GM23248 (cell line): ENCODE results near the gene KCNG2. TPM values are rescaled to one million over a fixed set of nuclear protein-coding genes. Genes with fewer than 3 reads are reported as not detected.

ENCODE experiments used
- DNase-seq: peaks from one replicate; pipeline ENCODE4 v3.0.0-alpha.2; 2015
- H2AFZ ChIP-seq: fragments of 200-600 bp; sonication (generic); 2 replicates; pipeline ENCODE4 v1.6.1; 2016; ENCODE audit warnings: antibody characterized with exemption
- H3F3A ChIP-seq: fragments of 200-600 bp; sonication (generic); 2 replicates; pipeline ENCODE4 v1.6.1; 2016; ENCODE audit warnings: mild to moderate bottlenecking, antibody characterized with exemption, mixed run types; ENCODE audit not compliant: insufficient read depth
- H3K27ac ChIP-seq: fragments of 200-600 bp; sonication (generic); 2 replicates; pipeline ENCODE4 v1.5.1; 2016; ENCODE audit warnings: mild to moderate bottlenecking
- H3K27me3 ChIP-seq: fragments of 200-600 bp; sonication (generic); replicated peaks from 2 replicates; pipeline ENCODE4 v1.6.1; 2016; ENCODE audit warnings: mild to moderate bottlenecking; ENCODE audit not compliant: insufficient read depth
- H3K36me3 ChIP-seq: fragments of 200-600 bp; sonication (generic); 2 replicates; pipeline ENCODE4 v1.6.1; 2016; ENCODE audit warnings: low read depth, mild to moderate bottlenecking
- H3K4me1 ChIP-seq: fragments of 200-600 bp; sonication (generic); 2 replicates; pipeline ENCODE4 v1.6.1; 2016; ENCODE audit warnings: mild to moderate bottlenecking; ENCODE audit not compliant: insufficient read depth
- H3K4me2 ChIP-seq: fragments of 200-600 bp; sonication (generic); one replicate; pipeline ENCODE4 v1.6.1; 2016; ENCODE audit warnings: mild to moderate bottlenecking; ENCODE audit not compliant: unreplicated experiment
- H3K4me3 ChIP-seq: fragments of 200-600 bp; sonication (generic); 2 replicates; pipeline ENCODE4 v1.5.1; 2016; ENCODE audit warnings: mild to moderate bottlenecking
- H3K79me2 ChIP-seq: fragments of 200-600 bp; sonication (generic); 2 replicates; pipeline ENCODE4 v1.6.1; 2016; ENCODE audit warnings: mild to moderate bottlenecking; ENCODE audit not compliant: insufficient read depth
- H3K9ac ChIP-seq: fragments of 200-600 bp; sonication (generic); 2 replicates; pipeline ENCODE4 v1.6.1; 2016; ENCODE audit warnings: mild to moderate bottlenecking
- H3K9me2 ChIP-seq: fragments of 200-600 bp; sonication (generic); 2 replicates; pipeline ENCODE4 v1.6.1; 2016; ENCODE audit warnings: mixed run types, mild to moderate bottlenecking, moderate library complexity; ENCODE audit not compliant: insufficient read depth
- H3K9me3 ChIP-seq: fragments of 200-600 bp; sonication (generic); one replicate; pipeline ENCODE4 v1.6.1; 2017; ENCODE audit warnings: low read depth
- H4K20me1 ChIP-seq: fragments of 200-600 bp; sonication (generic); 2 replicates; pipeline ENCODE4 v1.6.0; 2016; ENCODE audit not compliant: insufficient read depth
- EZH2 ChIP-seq: fragments of 200-600 bp; sonication (generic); IDR thresholded peaks from 2 replicates; pipeline ENCODE4 v1.6.1; 2018; ENCODE audit warnings: antibody characterized with exemption, mild to moderate bottlenecking; ENCODE audit not compliant: insufficient read depth, poor library complexity, severe bottlenecking
- EZH2phosphoT487 ChIP-seq: fragments of 200-600 bp; sonication (generic); IDR thresholded peaks from 2 replicates; pipeline ENCODE4 v1.6.1; 2018; ENCODE audit warnings: antibody characterized with exemption, moderate library complexity, mild to moderate bottlenecking, low read depth; ENCODE audit not compliant: insufficient read depth
- WGBS, 2 experiments: methylation state at CpG; one replicate each; pipeline ENCODE4 v1.1.6; 2015 to 2017; ENCODE audit warnings: low lambda C conversion rate in 2 of 2, low coverage in 1 of 2; ENCODE audit errors: missing lambda C conversion rate in 2 of 2; 5-methylcytosine and 5-hydroxymethylcytosine counted together
- in situ Hi-C: fragments of 300-500 bp; cut with MboI; formaldehyde crosslinking; loops from 2 replicates; pipeline ENCODE4 v1.15.0; 2020
- polyA plus RNA-seq: library from polyadenylated mRNA; unstranded; fragments of >200 nt; fragmentation: Nextera tagmentation; extraction: Ambion mirVana; gene quantifications from 2 replicates; pipeline ENCODE4 v1.2.1, GENCODE V29; 2016
- total RNA-seq: library from RNA; depleted of rRNA; stranded (reverse); fragments of >200 nt; shearing (Covaris generic); gene quantifications from 2 replicates; pipeline ENCODE4 v1.2.3, GENCODE V29; 2014

Gene KCNG2
- total and polyA plus RNA-seq, 2 experiments from 2014 or later = not detected

- Histone ChIP-seq H3K4me1 (no peaks in the 10 kb centered on the region), H3K9me2 (no peaks in the 10 kb centered on the region), H4K20me1 (no peaks in the 10 kb centered on the region), H3K27ac (no peak overlapping the region), H3K9me3 (no peaks in the 10 kb centered on the region), H3K9ac (no peak overlapping the region), H3K79me2 (no peaks in the 10 kb centered on the region), H3K36me3 (no peaks in the 10 kb centered on the region), H2AFZ (no peak overlapping the region), H3K4me2 (no peak overlapping the region), H3K27me3 (no peaks in the 10 kb centered on the region), H3F3A (no peaks in the 10 kb centered on the region), H3K4me3 (no peak overlapping the region)
- no peak for TF ChIP-seq EZH2
- TF ChIP-seq EZH2phosphoT487 = no peak
- DNase-seq = no peak
- WGBS, 2 experiments = 99% methylated on average over 23 to 24 of the region's 24 CpGs
- in situ Hi-C loops = no loop called here
Observed at GRCh38 chr18:79916546-79917168, 118.9 kb downstream of the KCNG2 start.

GRCh38 chr18:79917169-79917852 lies 119.6 kb downstream of the KCNG2 start:
- DNase-seq = no peak
- Histone ChIP-seq H3K27ac (no peak overlapping the region), H3K9me3 (no peaks in the 10 kb centered on the region), H3K4me2 (no peak overlapping the region), H3K79me2 (0 out of 2 replicates have a peak, but pooled peaks cover 3% of the 10 kb centered on the region), H2AFZ (no peak overlapping the region), H3K36me3 (no peaks in the 10 kb centered on the region; the same call in 1 of the 2 replicates), H3K9me2 (no peaks in the 10 kb centered on the region), H3K4me3 (no peak overlapping the region), H4K20me1 (no peaks in the 10 kb centered on the region), H3K4me1 (no peaks in the 10 kb centered on the region), H3K9ac (no peak overlapping the region), H3F3A (no peaks in the 10 kb centered on the region), H3K27me3 (no peaks in the 10 kb centered on the region)
- WGBS, 2 experiments = 95 to 96% methylated on average over 24 to 25 of the region's 28 CpGs
- no peak for TF ChIP-seq EZH2phosphoT487
- no peak for TF ChIP-seq EZH2
- in situ Hi-C loops = no loop called here

- Histone ChIP-seq H3K36me3 (no peaks in the 10 kb centered on the region; the same call in 1 of the 2 replicates), H3K79me2 (0 out of 2 replicates have a peak, but pooled peaks cover 5% of the 10 kb centered on the region)
- DNase-seq = no peak
Observed at GRCh38 chr18:79917853-79918614, 120.3 kb downstream of the KCNG2 start.

GRCh38 chr18:79918615-79919011 lies 120.9 kb downstream of the KCNG2 start:
- H3K27ac ChIP-seq = no peak overlapping the region
- no peaks in the 10 kb centered on the region for H3K9me2 ChIP-seq
- whole genome bisulfite sequencing, 2 experiments = 96 to 97% methylated on average over 20 of the region's 20 CpGs
- H3K27me3 ChIP-seq = no peaks in the 10 kb centered on the region
- H3K36me3 ChIP-seq = no peaks in the 10 kb centered on the region; the same call in 1 of the 2 replicates
- H3F3A ChIP-seq = no peaks in the 10 kb centered on the region
- no peak overlapping the region for H3K9ac ChIP-seq
- no peak overlapping the region for H2AFZ ChIP-seq
- no peak for TF ChIP-seq EZH2phosphoT487
- no peak for TF ChIP-seq EZH2
- no peak overlapping the region for H3K4me3 ChIP-seq
- H3K9me3 ChIP-seq = no peaks in the 10 kb centered on the region
- 0 out of 2 replicates have a peak, but pooled peaks cover 5% of the 10 kb centered on the region for H3K79me2 ChIP-seq
- in situ Hi-C loops = no loop called here
- H4K20me1 ChIP-seq = no peaks in the 10 kb centered on the region
- no peak overlapping the region for H3K4me2 ChIP-seq
- no peak for DNase-seq
- no peaks in the 10 kb centered on the region for H3K4me1 ChIP-seq

More at GRCh38 chr18:79917853-79918614, 120.3 kb downstream of the KCNG2 start:
- Histone ChIP-seq H3K4me3 (no peak overlapping the region), H3K9me3 (no peaks in the 10 kb centered on the region), H3K27me3 (no peaks in the 10 kb centered on the region), H4K20me1 (no peaks in the 10 kb centered on the region), H2AFZ (no peak overlapping the region), H3K4me1 (no peaks in the 10 kb centered on the region), H3K4me2 (no peak overlapping the region), H3K27ac (no peak overlapping the region), H3K9me2 (no peaks in the 10 kb centered on the region), H3F3A (no peaks in the 10 kb centered on the region), H3K9ac (no peak overlapping the region)
- no peak for TF ChIP-seq EZH2phosphoT487
- TF ChIP-seq EZH2 = no peak
- in situ Hi-C loops = no loop called here
- WGBS, 2 experiments = 95 to 96% methylated on average over 17 to 25 of the region's 25 CpGs
